Astrocyte (in vitro differentiated cells and primary cell): ENCODE measurements around the gene ACACA. TPM values are rescaled to one million over a fixed set of nuclear protein-coding genes. Genes with fewer than 3 reads are reported as not detected.

Experiments
- DNase-seq: peaks from one replicate; pipeline ENCODE4 v3.0.0-alpha.2; 2010; ENCODE audit warnings: low read depth
- FAIRE-seq: peaks from 2 replicates; lab custom pipeline; 2011; peaks lifted over from hg19 to GRCh38; lab: Jason Lieb, UNC
- H2AFZ ChIP-seq: 2 replicates; pipeline ENCODE4 v1.6.0; 2012; ENCODE audit warnings: low read depth, low read length, inconsistent platforms
- H3K27ac ChIP-seq: 2 replicates; pipeline ENCODE4 v1.5.1; 2011; ENCODE audit warnings: low read depth, low read length, inconsistent platforms
- H3K27me3 ChIP-seq: 2 replicates; pipeline ENCODE4 v1.6.0; 2011; ENCODE audit warnings: low read length, inconsistent platforms; ENCODE audit not compliant: insufficient read depth
- H3K36me3 ChIP-seq: 2 replicates; pipeline ENCODE4 v1.5.1; 2011; ENCODE audit warnings: low read length, inconsistent platforms; ENCODE audit not compliant: insufficient read depth
- H3K4me1 ChIP-seq: 2 replicates; pipeline ENCODE4 v1.5.1; 2011; ENCODE audit warnings: low read length, inconsistent platforms; ENCODE audit not compliant: insufficient read depth
- H3K4me2 ChIP-seq: 2 replicates; pipeline ENCODE4 v1.6.0; 2012; ENCODE audit warnings: low read length, inconsistent platforms
- H3K4me3 ChIP-seq: 2 replicates; pipeline ENCODE4 v1.5.1; 2011; ENCODE audit warnings: low read depth, mild to moderate bottlenecking, low read length, inconsistent platforms; ENCODE audit not compliant: insufficient read depth
- H3K79me2 ChIP-seq: 2 replicates; pipeline ENCODE4 v1.6.0; 2012; ENCODE audit warnings: mild to moderate bottlenecking, low read length, inconsistent platforms; ENCODE audit not compliant: insufficient read depth
- H3K9ac ChIP-seq: 2 replicates; pipeline ENCODE4 v1.6.0; 2012; ENCODE audit warnings: mild to moderate bottlenecking, low read length, inconsistent platforms
- H3K9me3 ChIP-seq: 2 replicates; pipeline ENCODE4 v1.5.1; 2012; ENCODE audit warnings: low read depth, mild to moderate bottlenecking, low read length, inconsistent platforms; ENCODE audit not compliant: insufficient read depth
- H4K20me1 ChIP-seq: 2 replicates; pipeline ENCODE4 v1.6.0; 2012; ENCODE audit warnings: low read length, inconsistent platforms; ENCODE audit not compliant: insufficient read depth
- H3K27ac Mint-ChIP-seq: one replicate; pipeline ENCODE4 v1.8.0; 2021; ENCODE audit warnings: mild to moderate bottlenecking, mixed read lengths; ENCODE audit not compliant: unreplicated experiment
- H3K27me3 Mint-ChIP-seq: one replicate; pipeline ENCODE4 v1.8.0; 2021; ENCODE audit warnings: low read depth, mixed read lengths; ENCODE audit not compliant: unreplicated experiment
- H3K36me3 Mint-ChIP-seq: one replicate; pipeline ENCODE4 v1.8.0; 2021; ENCODE audit warnings: low read depth, mixed read lengths; ENCODE audit not compliant: unreplicated experiment
- H3K4me1 Mint-ChIP-seq: one replicate; pipeline ENCODE4 v1.8.0; 2021; ENCODE audit warnings: low read depth, mixed read lengths; ENCODE audit not compliant: unreplicated experiment
- H3K4me3 Mint-ChIP-seq: one replicate; pipeline ENCODE4 v1.8.0; 2021; ENCODE audit warnings: mild to moderate bottlenecking, moderate library complexity, mixed read lengths; ENCODE audit not compliant: unreplicated experiment
- H3K9me3 Mint-ChIP-seq: one replicate; pipeline ENCODE4 v1.8.0; 2021; ENCODE audit warnings: mild to moderate bottlenecking, mixed read lengths; ENCODE audit not compliant: unreplicated experiment
- EZH2 ChIP-seq: IDR thresholded peaks from 2 replicates; pipeline ENCODE4 v1.6.1; 2012; ENCODE audit warnings: mild to moderate bottlenecking, low read length, inconsistent platforms; ENCODE audit not compliant: insufficient read depth
- total RNA-seq: library from RNA; stranded (reverse); gene quantifications from 2 replicates; pipeline ENCODE4 v1.2.1, GENCODE V29; 2021
- TF ChIP-seq, protein P1 (sequence below): IDR thresholded peaks from 2 replicates; pipeline ENCODE4 v1.5.1; 2011; ENCODE audit warnings: low read depth, mild to moderate bottlenecking, inconsistent platforms, low read length, moderate library complexity; ENCODE audit not compliant: insufficient read depth

Gene ACACA
- total RNA-seq, 1 donor from 2014 or later, result 88.3 TPM

DNA sequence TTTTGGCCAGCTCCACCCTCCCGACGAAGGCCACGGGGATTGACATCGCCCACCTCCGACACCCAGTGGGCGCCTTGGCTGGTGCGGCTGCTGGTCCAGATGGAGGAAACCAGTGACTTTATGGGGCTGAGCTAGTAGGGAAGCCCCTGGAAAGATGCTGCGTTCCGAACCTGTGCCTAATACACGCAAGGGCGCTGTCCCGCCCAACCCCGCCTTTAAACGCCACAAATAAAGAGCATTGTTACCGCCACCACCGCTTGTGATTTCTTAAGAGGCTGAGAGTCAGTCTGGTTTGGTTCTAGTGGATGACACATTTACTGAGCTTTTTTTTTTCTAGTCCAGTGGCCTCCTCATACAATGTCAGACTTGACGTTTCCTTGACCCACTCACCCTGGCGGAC is 350.0 kb downstream of the ACACA start:
- H3K4me3 Mint-ChIP-seq, result no peak overlapping the region
- TF ChIP-seq, protein P1, sequence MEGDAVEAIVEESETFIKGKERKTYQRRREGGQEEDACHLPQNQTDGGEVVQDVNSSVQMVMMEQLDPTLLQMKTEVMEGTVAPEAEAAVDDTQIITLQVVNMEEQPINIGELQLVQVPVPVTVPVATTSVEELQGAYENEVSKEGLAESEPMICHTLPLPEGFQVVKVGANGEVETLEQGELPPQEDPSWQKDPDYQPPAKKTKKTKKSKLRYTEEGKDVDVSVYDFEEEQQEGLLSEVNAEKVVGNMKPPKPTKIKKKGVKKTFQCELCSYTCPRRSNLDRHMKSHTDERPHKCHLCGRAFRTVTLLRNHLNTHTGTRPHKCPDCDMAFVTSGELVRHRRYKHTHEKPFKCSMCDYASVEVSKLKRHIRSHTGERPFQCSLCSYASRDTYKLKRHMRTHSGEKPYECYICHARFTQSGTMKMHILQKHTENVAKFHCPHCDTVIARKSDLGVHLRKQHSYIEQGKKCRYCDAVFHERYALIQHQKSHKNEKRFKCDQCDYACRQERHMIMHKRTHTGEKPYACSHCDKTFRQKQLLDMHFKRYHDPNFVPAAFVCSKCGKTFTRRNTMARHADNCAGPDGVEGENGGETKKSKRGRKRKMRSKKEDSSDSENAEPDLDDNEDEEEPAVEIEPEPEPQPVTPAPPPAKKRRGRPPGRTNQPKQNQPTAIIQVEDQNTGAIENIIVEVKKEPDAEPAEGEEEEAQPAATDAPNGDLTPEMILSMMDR, result no peak
- no peak for TF ChIP-seq EZH2
- H3K4me1 ChIP-seq, result no peaks in the 10 kb centered on the region
- H4K20me1 ChIP-seq, result no peaks in the 10 kb centered on the region
- H3K4me2 ChIP-seq, result no peak overlapping the region
- no peaks in the 10 kb centered on the region for H3K27me3 Mint-ChIP-seq
- no peak for FAIRE-seq
- H3K9me3 Mint-ChIP-seq, result no peaks in the 10 kb centered on the region
- DNase-seq, result no peak
- H3K4me1 Mint-ChIP-seq, result peaks cover 7% of the 10 kb centered on the region
- no peak overlapping the region for H3K27ac ChIP-seq
- H3K9ac ChIP-seq, result no peak overlapping the region
- peaks cover 9% of the 10 kb centered on the region for H3K36me3 ChIP-seq
- no peak overlapping the region for H3K4me3 ChIP-seq
- H3K27ac Mint-ChIP-seq, result no peak overlapping the region
- no peaks in the 10 kb centered on the region for H3K79me2 ChIP-seq
- peaks cover 15% of the 10 kb centered on the region for H3K36me3 Mint-ChIP-seq
- no peaks in the 10 kb centered on the region for H3K9me3 ChIP-seq
- H2AFZ ChIP-seq, result no peak overlapping the region
- no peaks in the 10 kb centered on the region for H3K27me3 ChIP-seq

DNA sequence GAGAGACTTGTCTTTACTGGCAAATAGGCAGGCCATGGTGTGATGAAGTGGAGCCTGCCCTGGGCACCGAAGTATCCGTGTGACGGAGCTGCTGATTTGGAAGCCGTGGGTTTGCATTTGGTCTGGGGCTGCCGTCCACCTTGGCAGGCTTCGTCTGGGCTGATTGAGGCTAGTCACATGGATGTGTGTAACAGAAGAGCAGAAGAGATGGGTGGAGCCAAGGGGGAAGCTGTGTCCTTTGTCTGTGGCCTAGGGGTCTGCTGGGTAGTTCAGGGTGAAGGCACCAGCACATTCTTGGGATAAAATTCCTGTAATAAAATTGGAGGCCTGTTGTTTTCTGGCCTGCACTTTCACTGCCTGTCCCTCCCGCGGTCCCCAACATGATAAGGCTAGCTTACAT is 351.7 kb downstream of the ACACA start:
- no peak for TF ChIP-seq EZH2
- TF ChIP-seq, protein P1, result no peak
- Histone ChIP-seq H2AFZ (no peak overlapping the region), H3K4me2 (no peak overlapping the region), H3K27ac (no peak overlapping the region), H3K36me3 (peaks cover 9% of the 10 kb centered on the region), H3K9me3 (no peaks in the 10 kb centered on the region), H3K4me1 (peaks cover 4% of the 10 kb centered on the region), H3K79me2 (no peaks in the 10 kb centered on the region), H3K4me3 (no peak overlapping the region), H3K27me3 (no peaks in the 10 kb centered on the region), H3K9ac (no peak overlapping the region), H4K20me1 (peaks cover 4% of the 10 kb centered on the region)
- no peak overlapping the region for H3K4me3 Mint-ChIP-seq
- FAIRE-seq, result no peak
- H3K36me3 Mint-ChIP-seq, result peaks cover 15% of the 10 kb centered on the region
- H3K4me1 Mint-ChIP-seq, result peaks cover 15% of the 10 kb centered on the region
- H3K27ac Mint-ChIP-seq, result no peak overlapping the region
- H3K27me3 Mint-ChIP-seq, result no peaks in the 10 kb centered on the region
- DNase-seq, result no peak
- no peaks in the 10 kb centered on the region for H3K9me3 Mint-ChIP-seq

DNA sequence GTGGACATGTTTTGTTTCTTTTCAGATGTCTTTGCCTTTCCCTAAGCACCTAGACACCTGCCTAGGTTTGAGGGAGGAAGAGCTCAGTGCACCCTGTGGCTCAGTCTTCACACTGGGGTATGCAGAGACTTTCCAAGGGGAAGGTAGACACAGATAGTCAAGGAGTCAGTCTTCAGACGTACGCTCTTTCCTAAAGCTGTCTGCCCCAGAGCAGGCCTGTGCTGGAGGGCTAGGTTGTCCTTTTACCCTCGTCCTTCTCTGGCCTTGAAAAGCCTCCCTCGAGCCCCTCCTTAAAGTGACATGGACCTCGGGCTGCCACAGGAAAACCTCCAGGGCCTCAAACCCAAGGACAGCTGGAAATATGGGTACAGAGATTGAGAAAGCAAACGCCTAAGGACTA is 354.2 kb downstream of the ACACA start:
- Mint-ChIP-seq H3K27ac (no peak overlapping the region), H3K4me3 (no peak overlapping the region), H3K4me1 (peaks cover 15% of the 10 kb centered on the region), H3K36me3 (peaks cover 15% of the 10 kb centered on the region), H3K9me3 (no peaks in the 10 kb centered on the region), H3K27me3 (no peaks in the 10 kb centered on the region)
- H3K9ac ChIP-seq, result no peak overlapping the region
- H3K79me2 ChIP-seq, result no peaks in the 10 kb centered on the region
- no peak overlapping the region for H3K27ac ChIP-seq
- DNase-seq, result no peak
- H3K36me3 ChIP-seq, result peaks cover 5% of the 10 kb centered on the region
- no peaks in the 10 kb centered on the region for H3K9me3 ChIP-seq
- TF ChIP-seq, protein P1, result no peak
- no peak for TF ChIP-seq EZH2
- no peak overlapping the region for H2AFZ ChIP-seq
- peaks cover 11% of the 10 kb centered on the region for H4K20me1 ChIP-seq
- H3K4me3 ChIP-seq, result no peak overlapping the region
- H3K4me1 ChIP-seq, result peaks cover 4% of the 10 kb centered on the region
- no peaks in the 10 kb centered on the region for H3K27me3 ChIP-seq
- H3K4me2 ChIP-seq, result no peak overlapping the region
- no peak for FAIRE-seq
